Measurements from ENCODE around the gene CLDN7. TPM values are rescaled to one million over a fixed set of nuclear protein-coding genes. Genes with fewer than 3 reads are reported as not detected.

Gene CLDN7
- total RNA-seq, 4 donors from 2014 or later, result 571 to 1,162 (median 940) TPM

- intact Hi-C loops (cut with DNase I; ENCODE audit: low total_unique reads), result no loop called here
- 0 to 2% methylated on average over 16 to 45 of the region's 45 CpGs for WGBS, 2 donors (ENCODE audit: low coverage in 1 of 2)
- in situ Hi-C loops (cut with MboI; ENCODE audit: low pct_ligation_motif_present in 1 of 4, low pct_unique_long_range_greater_than_20kb in 1 of 4, low sequenced_read_pairs in 3 of 4), result loop anchor here in 1 of 4 donors (10.0 kb wide), 1 partner anchor 170 kb away; the partner anchor contains the start of gene SLC16A11
- Histone ChIP-seq H3K4me1 (peaks cover 26 to 56% (median 49%) of the 10 kb centered on the region in 4 donors), H3K9me3 (no peaks in the 10 kb centered on the region), H3K4me3 (peak overlapping the region; percentile 13 to 59 (median 29)), H3K27ac (peak overlapping the region; percentile 79 to 100 (median 92)), H3K27me3 (no peaks in the 10 kb centered on the region), H3K36me3 (no peaks in the 10 kb centered on the region)
- DNase-seq, result peak; percentile 99
- TF ChIP-seq CTCF (IDR thresholded peaks at IDR 0.05) (peak; percentile 27 to 61 (median 46)), POLR2A (IDR thresholded peaks at IDR 0.05) (no peak), POLR2AphosphoS5 (IDR thresholded peaks at IDR 0.05) (peak in 1 of 3 donors; percentile 19), EP300 (IDR thresholded peaks at IDR 0.05; ENCODE audit: low read depth) (no peak)
These were observed 47.8 kb downstream of the CLDN7 start for GRCh38 chr17:7214300-7215135.

- WGBS, 2 donors (ENCODE audit: low coverage in 1 of 2), result 4 to 9% methylated on average over 4 to 15 of the region's 15 CpGs
- Histone ChIP-seq H3K4me1 (peaks cover 20 to 50% (median 43%) of the 10 kb centered on the region in 4 donors), H3K27ac (peak overlapping the region; percentile 79 to 100 (median 92)), H3K36me3 (no peaks in the 10 kb centered on the region), H3K9me3 (no peaks in the 10 kb centered on the region), H3K4me3 (peak overlapping the region in 3 of 4 donors; percentile 25 to 59 (median 33)), H3K27me3 (no peaks in the 10 kb centered on the region)
- in situ Hi-C loops (cut with MboI; ENCODE audit: low pct_ligation_motif_present in 1 of 4, low pct_unique_long_range_greater_than_20kb in 1 of 4, low sequenced_read_pairs in 3 of 4) (loop anchor here in 1 of 4 donors (10.0 kb wide), 1 partner anchor 169 kb away; the partner anchor contains the start of gene SLC16A11), intact Hi-C loops (cut with DNase I; ENCODE audit: low total_unique reads) (no loop called here)
- peak; percentile 79 for DNase-seq
- TF ChIP-seq EP300 (IDR thresholded peaks at IDR 0.05; ENCODE audit: low read depth), result no peak
- TF ChIP-seq CTCF (IDR thresholded peaks at IDR 0.05), result peak in 3 of 5 experiments; percentile 12 to 35 (median 17)
These were observed 48.4 kb downstream of the CLDN7 start for GRCh38 chr17:7213895-7214299.

- H3K4me1 ChIP-seq, result peaks cover 8 to 31% (median 26%) of the 10 kb centered on the region in 4 donors
- no peaks in the 10 kb centered on the region for H3K36me3 ChIP-seq
- H3K27me3 ChIP-seq, result no peaks in the 10 kb centered on the region
- H3K4me3 ChIP-seq, result no peak overlapping the region
- TF ChIP-seq POLR2A (IDR thresholded peaks at IDR 0.05), result no peak
- TF ChIP-seq CTCF (IDR thresholded peaks at IDR 0.05), result no peak
- TF ChIP-seq POLR2AphosphoS5 (IDR thresholded peaks at IDR 0.05), result no peak
- TF ChIP-seq EP300 (IDR thresholded peaks at IDR 0.05; ENCODE audit: low read depth), result no peak
- intact Hi-C loops (cut with DNase I; ENCODE audit: low total_unique reads), result no loop called here
- H3K9me3 ChIP-seq, result no peaks in the 10 kb centered on the region
- no peak overlapping the region for H3K27ac ChIP-seq
- in situ Hi-C loops (cut with MboI; ENCODE audit: low pct_ligation_motif_present in 1 of 4, low pct_unique_long_range_greater_than_20kb in 1 of 4, low sequenced_read_pairs in 3 of 4), result loop anchor here in 1 of 4 donors (10.0 kb wide), 1 partner anchor 167 kb away; the partner anchor contains the start of gene SLC16A11
- DNase-seq, result no peak
- 27 to 43% methylated on average over 3 to 37 of the region's 37 CpGs for WGBS, 2 donors (ENCODE audit: low coverage in 1 of 2)
These were observed 50.6 kb downstream of the CLDN7 start for GRCh38 chr17:7211491-7212273.

Small RNA genes within 50 kb of the gene (small RNA-seq; reads per million reads assigned to genes)
- gene MIR324 (2.9 to 22.5 (median 15.3) reads per million in 4 donors), gene RF00019 (0 reads per million in 4 donors)

Other genes with a start within 250 kb of the CLDN7 start
- 100 to 1,000 TPM in 2 of 4 donors, 10 to 100 TPM in 2; 38.8 to 177 (median 118) TPM for gene RNASEK, start 249.9 kb downstream of the CLDN7 start, total RNA-seq
- 1 to 10 TPM in 1 of 4 donors, under 1 TPM in 2, not detected in 1; 0.32 to 1.8 (median 0.82) TPM for gene BCL6B, start 239.4 kb downstream of the CLDN7 start, total RNA-seq
- 1 to 10 TPM in 3 of 4 donors, not detected in 1; 2.4 to 8.6 (median 3.5) TPM for gene SLC16A13, start 226.5 kb downstream of the CLDN7 start, total RNA-seq
- 1 to 10 TPM in 2 of 4 donors, not detected in 2; 1.2 to 2.2 TPM for gene SLC16A11, start 218.4 kb downstream of the CLDN7 start, total RNA-seq
- gene CLEC10A, start 182.2 kb downstream of the CLDN7 start, total RNA-seq, result 1 to 10 TPM in 2 of 4 donors, not detected in 2; 6.3 to 7.0 TPM
- under 1 TPM in 1 of 4 donors, not detected in 3; 0.32 TPM for gene ASGR2, start 147.7 kb downstream of the CLDN7 start, total RNA-seq
- under 1 TPM in 2 of 4 donors, not detected in 2; 0.48 to 0.82 TPM for gene ASGR1, start 83.1 kb downstream of the CLDN7 start, total RNA-seq
- gene DLG4, start 42.6 kb downstream of the CLDN7 start, total RNA-seq, result 10 to 100 TPM in 1 of 4 donors, 1 to 10 TPM in 3; 2.4 to 15.7 (median 6.1) TPM
- 1,000 to 10,000 TPM in 3 of 4 donors, 100 to 1,000 TPM in 1; 877 to 3,047 (median 1,981) TPM for gene ACADVL, start 42.5 kb downstream of the CLDN7 start, total RNA-seq
- 100 to 1,000 TPM in 2 of 4 donors, 10 to 100 TPM in 2; 35.9 to 182 (median 69.2) TPM for gene DVL2, start 28.0 kb downstream of the CLDN7 start, total RNA-seq
- 10 to 100 TPM; 20.6 to 33.5 (median 27.8) TPM for gene PHF23, start 23.0 kb downstream of the CLDN7 start, total RNA-seq
- gene GABARAP, start 20.0 kb downstream of the CLDN7 start, total RNA-seq, result 100 to 1,000 TPM; 209 to 479 (median 394) TPM
- 100 to 1,000 TPM in 1 of 4 donors, 10 to 100 TPM in 3; 52.3 to 113 (median 60.4) TPM for gene CTDNEP1, start 10.7 kb downstream of the CLDN7 start, total RNA-seq
- 10 to 100 TPM in 3 of 4 donors, 1 to 10 TPM in 1; 4.9 to 36.2 (median 30.3) TPM for gene ELP5, start 10.3 kb downstream of the CLDN7 start, total RNA-seq
- gene SLC2A4, start 19.2 kb upstream of the CLDN7 start, total RNA-seq, result 10 to 100 TPM in 3 of 4 donors, 1 to 10 TPM in 1; 9.7 to 35.5 (median 20.3) TPM
- gene YBX2, start 32.2 kb upstream of the CLDN7 start, total RNA-seq, result 100 to 1,000 TPM in 1 of 4 donors, 10 to 100 TPM in 3; 23.1 to 151 (median 43.4) TPM
- 100 to 1,000 TPM in 3 of 4 donors, 10 to 100 TPM in 1; 91.3 to 188 (median 149) TPM for gene EIF5A, start 45.1 kb upstream of the CLDN7 start, total RNA-seq
- 100 to 1,000 TPM in 3 of 4 donors, 10 to 100 TPM in 1; 96.5 to 578 (median 150) TPM for gene GPS2, start 52.9 kb upstream of the CLDN7 start, total RNA-seq
- gene NEURL4, start 66.9 kb upstream of the CLDN7 start, total RNA-seq, result 100 to 1,000 TPM in 1 of 4 donors, 10 to 100 TPM in 3; 27.8 to 109 (median 35.0) TPM
- 10 to 100 TPM in 2 of 4 donors, 1 to 10 TPM in 2; 4.8 to 21.0 (median 10.0) TPM for gene ACAP1, start 74.1 kb upstream of the CLDN7 start, total RNA-seq
- gene KCTD11, start 89.7 kb upstream of the CLDN7 start, total RNA-seq, result 10 to 100 TPM in 1 of 4 donors, 1 to 10 TPM in 3; 1.2 to 10.8 (median 7.8) TPM
- gene TMEM95, start 92.7 kb upstream of the CLDN7 start, total RNA-seq, result not detected
- 100 to 1,000 TPM in 1 of 4 donors, 10 to 100 TPM in 3; 38.9 to 110 (median 53.2) TPM for gene TNK1, start 118.6 kb upstream of the CLDN7 start, total RNA-seq
- 10 to 100 TPM; 13.2 to 32.4 (median 18.4) TPM for gene PLSCR3, start 132.0 kb upstream of the CLDN7 start, total RNA-seq
- 100 to 1,000 TPM in 2 of 4 donors, 10 to 100 TPM in 1, 1 to 10 TPM in 1; 10.0 to 129 (median 85.6) TPM for gene TMEM256, start 141.6 kb upstream of the CLDN7 start, total RNA-seq
- 10 to 100 TPM in 1 of 4 donors, 1 to 10 TPM in 3; 2.2 to 12.3 (median 3.9) TPM for gene NLGN2, start 145.4 kb upstream of the CLDN7 start, total RNA-seq
- gene SPEM1, start 157.8 kb upstream of the CLDN7 start, total RNA-seq, result not detected
- not detected for gene SPEM2, start 163.1 kb upstream of the CLDN7 start, total RNA-seq
- gene SPEM3, start 166.4 kb upstream of the CLDN7 start, total RNA-seq, result not detected
- gene TMEM102, start 173.0 kb upstream of the CLDN7 start, total RNA-seq, result 10 to 100 TPM in 3 of 4 donors, 1 to 10 TPM in 1; 8.8 to 26.1 (median 16.3) TPM
- gene FGF11, start 177.0 kb upstream of the CLDN7 start, total RNA-seq, result 1 to 10 TPM in 3 of 4 donors, not detected in 1; 1.6 to 2.4 (median 1.9) TPM
- gene CHRNB1, start 182.6 kb upstream of the CLDN7 start, total RNA-seq, result 10 to 100 TPM in 1 of 4 donors, 1 to 10 TPM in 2, not detected in 1; 5.8 to 10.3 (median 8.9) TPM
- 10 to 100 TPM; 18.3 to 48.6 (median 23.2) TPM for gene ZBTB4, start 217.2 kb upstream of the CLDN7 start, total RNA-seq
- not detected for gene SLC35G6, start 219.0 kb upstream of the CLDN7 start, total RNA-seq
- 100 to 1,000 TPM in 3 of 4 donors, 10 to 100 TPM in 1; 91.3 to 321 (median 127) TPM for gene POLR2A, start 221.9 kb upstream of the CLDN7 start, total RNA-seq